Brain pericyte (primary cell): ENCODE results near the gene KCNC4.

ENCODE experiments used
- DNase-seq: peaks from one replicate; pipeline ENCODE4 v3.0.0-alpha.2; 2012; ENCODE audit warnings: low read depth, low spot score

Gene KCNC4

GRCh38 chr1:110188035-110188618, 22.0 kb upstream of the KCNC4 start:
- no peak for DNase-seq

GRCh38 chr1:110189181-110189580, 20.9 kb upstream of the KCNC4 start:
- no peak for DNase-seq

- DNase-seq = no peak
Measured at GRCh38 chr1:110190282-110190929, 19.7 kb upstream of the KCNC4 start.

- no peak for DNase-seq
Measured at GRCh38 chr1:110192541-110192940, 17.6 kb upstream of the KCNC4 start.

GRCh38 chr1:110195196-110195595, 14.9 kb upstream of the KCNC4 start:
- DNase-seq = no peak

- DNase-seq = no peak
Measured at GRCh38 chr1:110196917-110197765, 13.0 kb upstream of the KCNC4 start.

- no peak for DNase-seq
Measured at GRCh38 chr1:110197905-110198629, 12.0 kb upstream of the KCNC4 start.

GRCh38 chr1:110198746-110199145, 11.4 kb upstream of the KCNC4 start:
- no peak for DNase-seq

GRCh38 chr1:110200190-110200589, 9.9 kb upstream of the KCNC4 start:
- DNase-seq = no peak

GRCh38 chr1:110200666-110201065, 9.4 kb upstream of the KCNC4 start:
- no peak for DNase-seq

- no peak for DNase-seq
Measured at GRCh38 chr1:110201157-110201825, 8.8 kb upstream of the KCNC4 start.

GRCh38 chr1:110203021-110203661, 7.0 kb upstream of the KCNC4 start:
- no peak for DNase-seq

- no peak for DNase-seq
Measured at GRCh38 chr1:110205156-110205555, 5.0 kb upstream of the KCNC4 start.

GRCh38 chr1:110205591-110206155, 4.4 kb upstream of the KCNC4 start:
- DNase-seq = no peak

GRCh38 chr1:110206261-110206920, 3.7 kb upstream of the KCNC4 start:
- DNase-seq = no peak

- DNase-seq = no peak
Measured at GRCh38 chr1:110207831-110208230, 2.3 kb upstream of the KCNC4 start.

- DNase-seq = no peak
Measured at GRCh38 chr1:110208916-110209645, 1.0 kb upstream of the KCNC4 start.

GRCh38 chr1:110210604-110211495, 736 bp downstream of the KCNC4 start:
- DNase-seq = no peak
